Measurements from ENCODE around the gene CLASP1.

The CLASP1 gene

DNA sequence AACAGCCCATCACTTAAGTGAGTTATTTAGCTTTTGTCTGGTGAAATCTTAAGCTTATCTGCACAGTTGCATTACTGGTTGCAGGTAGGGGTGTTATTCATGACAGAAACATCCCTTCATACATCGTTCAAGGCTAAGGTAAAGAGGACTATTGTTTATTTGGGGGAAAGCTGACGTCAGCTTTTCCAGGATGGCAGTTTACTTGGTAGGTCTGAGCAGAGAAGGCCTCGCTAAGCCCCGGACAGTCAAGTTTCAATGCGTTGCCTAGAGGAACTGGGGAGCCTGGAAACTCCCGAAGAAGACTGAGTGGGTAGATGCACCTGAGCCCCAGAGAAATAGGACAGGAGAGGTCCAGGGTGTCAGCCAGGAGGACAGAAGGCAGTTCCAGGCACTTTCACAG lies 116.4 kb downstream of the CLASP1 start:
- TF ChIP-seq PATZ1 (CRISPR knock-in tag; IDR thresholded peaks at IDR 0.05; ENCODE audit: borderline replicate concordance) (no peak), PPARA (CRISPR knock-in tag; IDR thresholded peaks at IDR 0.05; ENCODE audit: borderline replicate concordance) (no peak), ZFP30 (CRISPR knock-in tag; IDR thresholded peaks at IDR 0.05) (no peak), CSRNP3 (CRISPR knock-in tag; IDR thresholded peaks at IDR 0.05) (no peak), TCF4 (CRISPR knock-in tag; IDR thresholded peaks at IDR 0.05; ENCODE audit: borderline replicate concordance) (no peak), ARNTL (CRISPR knock-in tag; IDR thresholded peaks at IDR 0.05; ENCODE audit: borderline replicate concordance, low read depth) (no peak), TOX (CRISPR knock-in tag; IDR thresholded peaks at IDR 0.05; ENCODE audit: borderline replicate concordance) (no peak), BACH2 (CRISPR knock-in tag; IDR thresholded peaks at IDR 0.05; ENCODE audit: borderline replicate concordance) (no peak)
- no peak for ATAC-seq

GRCh38 chr2:121532347-121532766 lies 116.9 kb downstream of the CLASP1 start:
- no peak for ATAC-seq
- no peak for TF ChIP-seq PATZ1 (CRISPR knock-in tag; IDR thresholded peaks at IDR 0.05; ENCODE audit: borderline replicate concordance)
- no peak for TF ChIP-seq ZNF565 (CRISPR knock-in tag; conservative IDR thresholded peaks at IDR 0.05; ENCODE audit: low read depth)
- no peak for TF ChIP-seq CSRNP3 (CRISPR knock-in tag; IDR thresholded peaks at IDR 0.05)
- TF ChIP-seq ZNF70 (CRISPR knock-in tag; IDR thresholded peaks at IDR 0.05): no peak
- TF ChIP-seq TOX (CRISPR knock-in tag; IDR thresholded peaks at IDR 0.05; ENCODE audit: borderline replicate concordance): no peak
- TF ChIP-seq RARB (CRISPR knock-in tag; IDR thresholded peaks at IDR 0.05): no peak
- TF ChIP-seq ZNF8 (CRISPR knock-in tag; IDR thresholded peaks at IDR 0.05): no peak
- TF ChIP-seq, protein P1, sequence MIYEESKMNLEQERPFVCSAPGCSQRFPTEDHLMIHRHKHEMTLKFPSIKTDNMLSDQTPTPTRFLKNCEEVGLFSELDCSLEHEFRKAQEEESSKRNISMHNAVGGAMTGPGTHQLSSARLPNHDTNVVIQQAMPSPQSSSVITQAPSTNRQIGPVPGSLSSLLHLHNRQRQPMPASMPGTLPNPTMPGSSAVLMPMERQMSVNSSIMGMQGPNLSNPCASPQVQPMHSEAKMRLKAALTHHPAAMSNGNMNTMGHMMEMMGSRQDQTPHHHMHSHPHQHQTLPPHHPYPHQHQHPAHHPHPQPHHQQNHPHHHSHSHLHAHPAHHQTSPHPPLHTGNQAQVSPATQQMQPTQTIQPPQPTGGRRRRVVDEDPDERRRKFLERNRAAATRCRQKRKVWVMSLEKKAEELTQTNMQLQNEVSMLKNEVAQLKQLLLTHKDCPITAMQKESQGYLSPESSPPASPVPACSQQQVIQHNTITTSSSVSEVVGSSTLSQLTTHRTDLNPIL (CRISPR knock-in tag; IDR thresholded peaks at IDR 0.05; ENCODE audit: low read depth): no peak
- TF ChIP-seq ARNTL (CRISPR knock-in tag; IDR thresholded peaks at IDR 0.05; ENCODE audit: borderline replicate concordance, low read depth): no peak
- no peak for TF ChIP-seq ZFP30 (CRISPR knock-in tag; IDR thresholded peaks at IDR 0.05)
- TF ChIP-seq ZFP3 (CRISPR knock-in tag; IDR thresholded peaks at IDR 0.05): no peak

GRCh38 chr2:121530212-121530705 lies 119.0 kb downstream of the CLASP1 start:
- ATAC-seq: peak; percentile 80
- TF ChIP-seq TCF4 (CRISPR knock-in tag; IDR thresholded peaks at IDR 0.05; ENCODE audit: borderline replicate concordance) (no peak), ZNF565 (CRISPR knock-in tag; conservative IDR thresholded peaks at IDR 0.05; ENCODE audit: low read depth) (no peak), OSR1 (CRISPR knock-in tag; IDR thresholded peaks at IDR 0.05) (no peak), ZFP3 (CRISPR knock-in tag; IDR thresholded peaks at IDR 0.05) (no peak), GLIS3 (CRISPR knock-in tag; IDR thresholded peaks at IDR 0.05) (0 out of 2 replicates have a peak, but pooled peaks have one; percentile 45), TOX (CRISPR knock-in tag; IDR thresholded peaks at IDR 0.05; ENCODE audit: borderline replicate concordance) (no peak), CSRNP3 (CRISPR knock-in tag; IDR thresholded peaks at IDR 0.05) (no peak)

Measured in SK-N-SH treated with all-trans-retinoic acid at 6 μM for 48 hours (cell line).